Stimulated activated CD4-positive, alpha-beta T cell treated with anti-CD3 and anti-CD28 coated beads, Interleukin-2, amount 100 ng/mL, for 4 hours (primary cell): ENCODE measurements around the gene HECW1.
A peak's percentile ranks its signal among the peaks of the same experiment; 100 is the strongest.

Experiments
- DNase-seq: peaks from one replicate; pipeline ENCODE4 v3.0.0-alpha.2; 2020; ENCODE audit warnings: low read depth

The HECW1 gene

GRCh38 chr7:43438897-43439479 is 326.5 kb downstream of the HECW1 start:
- DNase-seq = no peak

GRCh38 chr7:43439631-43440401 is 327.4 kb downstream of the HECW1 start:
- DNase-seq = peak; percentile 33

GRCh38 chr7:43441231-43442130 is 329.0 kb downstream of the HECW1 start:
- no peak for DNase-seq

- DNase-seq = no peak
Observed at GRCh38 chr7:43443381-43443780, 330.9 kb downstream of the HECW1 start.

- no peak for DNase-seq
Observed at GRCh38 chr7:43444711-43445578, 332.5 kb downstream of the HECW1 start.

GRCh38 chr7:43449577-43449976 is 337.1 kb downstream of the HECW1 start:
- DNase-seq = no peak

- no peak for DNase-seq
Observed at GRCh38 chr7:43450894-43451293, 338.4 kb downstream of the HECW1 start.

GRCh38 chr7:43454936-43455518 is 342.6 kb downstream of the HECW1 start:
- no peak for DNase-seq

GRCh38 chr7:43456200-43456599 is 343.8 kb downstream of the HECW1 start:
- no peak for DNase-seq

- DNase-seq = no peak
Observed at GRCh38 chr7:43458330-43459018, 346.0 kb downstream of the HECW1 start.

GRCh38 chr7:43459019-43459337 is 346.5 kb downstream of the HECW1 start:
- no peak for DNase-seq

- DNase-seq = no peak
Observed at GRCh38 chr7:43460733-43461348, 348.4 kb downstream of the HECW1 start.

- no peak for DNase-seq
Observed at GRCh38 chr7:43461349-43462024, 349.0 kb downstream of the HECW1 start.

GRCh38 chr7:43462836-43463235 is 350.4 kb downstream of the HECW1 start:
- no peak for DNase-seq

GRCh38 chr7:43463401-43463980 is 351.0 kb downstream of the HECW1 start:
- DNase-seq = no peak

GRCh38 chr7:43465581-43466554 is 353.4 kb downstream of the HECW1 start:
- no peak for DNase-seq

GRCh38 chr7:43467406-43467805 is 355.0 kb downstream of the HECW1 start:
- DNase-seq = no peak

GRCh38 chr7:43467846-43468245 is 355.4 kb downstream of the HECW1 start:
- DNase-seq = no peak
